NCI-H2107 treated with DMSO at 0.1 percent for 48 hours (cell line): Measurements from ENCODE around the gene EP400.

Experiments used
- DNase-seq: peaks from one replicate; lab custom pipeline; 2025; ENCODE audit not compliant: unreplicated experiment; lab: John Stamatoyannopoulos, UW

The EP400 gene

DNA sequence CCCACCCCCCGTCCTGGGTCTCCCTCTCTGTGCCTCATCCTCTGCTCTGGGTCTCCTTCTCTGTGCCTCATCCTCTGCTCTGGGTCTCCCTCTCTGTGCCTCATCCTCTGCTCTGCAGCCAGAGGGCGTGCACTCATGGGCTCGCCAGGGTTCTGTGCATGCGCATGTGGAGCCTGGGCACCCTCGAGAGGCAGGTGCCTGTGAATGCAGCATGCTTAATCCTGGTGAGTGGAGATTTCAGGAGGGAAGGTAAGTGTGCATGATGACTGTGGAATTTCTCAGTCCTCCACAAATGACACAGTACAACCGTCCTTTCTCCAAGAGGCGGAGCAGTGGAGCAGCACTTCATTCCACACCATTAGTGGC lies 65.2 kb downstream of the EP400 start:
- DNase-seq: no peak

DNA sequence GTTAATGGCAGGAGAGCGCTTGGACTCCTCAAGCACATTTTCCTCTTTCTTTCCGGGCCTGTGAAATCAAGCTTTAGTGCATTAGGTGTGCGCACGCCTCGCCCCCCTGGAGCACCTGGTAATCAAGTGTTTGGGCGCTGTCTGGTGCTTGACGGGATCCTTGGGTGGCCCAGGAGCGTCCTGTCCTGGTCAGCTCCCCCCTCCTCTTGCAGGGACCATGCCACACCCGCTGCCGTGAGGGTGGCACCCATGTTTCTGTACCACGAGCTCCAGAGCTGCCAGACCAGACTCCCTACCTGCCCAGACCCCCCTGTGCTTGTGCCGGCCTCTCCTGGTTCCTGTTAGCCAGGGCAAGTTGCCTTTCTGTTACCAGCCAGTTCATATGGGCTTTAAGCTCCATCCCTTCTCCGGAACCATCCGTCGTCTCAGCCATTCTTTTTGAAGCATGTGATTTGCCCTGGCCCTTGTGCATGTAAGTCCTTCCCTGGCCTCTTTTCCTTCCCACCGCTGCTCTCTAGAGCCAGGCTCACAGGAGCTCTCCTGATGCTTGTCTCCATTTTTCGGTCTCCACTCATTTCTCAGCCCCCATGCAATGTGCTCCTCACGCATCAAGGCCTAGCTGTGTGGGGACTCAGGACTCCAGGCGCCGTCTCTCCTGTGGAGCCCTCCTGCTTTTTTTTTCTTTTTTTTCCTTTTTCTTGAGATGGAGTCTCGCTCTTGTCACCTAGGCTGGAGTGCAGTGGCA lies 66.1 kb downstream of the EP400 start:
- no peak for DNase-seq

DNA sequence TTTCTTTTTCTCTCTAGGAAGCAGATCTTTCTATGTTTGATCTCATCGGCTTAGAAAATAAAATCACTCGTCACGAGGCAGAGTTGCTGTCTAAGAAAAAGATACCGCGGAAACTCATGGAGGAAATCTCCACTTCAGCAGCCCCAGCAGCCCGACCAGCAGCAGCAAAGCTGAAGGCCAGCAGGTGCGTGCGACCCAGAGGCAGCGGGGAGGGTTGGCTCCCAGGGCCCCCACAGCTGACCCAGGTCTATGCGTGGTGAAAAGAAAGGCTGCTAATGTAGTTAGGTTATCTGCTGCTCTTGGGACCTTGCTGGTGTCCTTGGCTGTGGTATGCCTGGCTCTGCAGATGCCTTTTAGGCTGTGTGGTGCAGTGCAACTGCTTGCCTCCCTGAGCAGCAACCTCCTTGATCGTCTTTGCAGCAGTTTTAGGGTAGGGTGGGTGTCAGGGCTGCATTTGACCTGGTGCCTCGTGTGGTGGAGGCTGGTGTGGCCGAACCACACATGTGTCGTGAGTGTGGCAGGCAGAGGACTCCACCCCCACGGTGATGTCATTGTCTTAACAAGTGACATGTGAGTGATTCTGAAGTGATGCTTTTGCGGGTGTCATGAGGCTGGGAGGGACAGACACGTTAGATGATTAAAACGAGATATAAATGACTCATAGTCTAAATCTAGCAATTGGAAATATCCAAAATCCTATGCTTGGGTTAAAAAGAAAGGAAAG lies 68.6 kb downstream of the EP400 start:
- no peak for DNase-seq

DNA sequence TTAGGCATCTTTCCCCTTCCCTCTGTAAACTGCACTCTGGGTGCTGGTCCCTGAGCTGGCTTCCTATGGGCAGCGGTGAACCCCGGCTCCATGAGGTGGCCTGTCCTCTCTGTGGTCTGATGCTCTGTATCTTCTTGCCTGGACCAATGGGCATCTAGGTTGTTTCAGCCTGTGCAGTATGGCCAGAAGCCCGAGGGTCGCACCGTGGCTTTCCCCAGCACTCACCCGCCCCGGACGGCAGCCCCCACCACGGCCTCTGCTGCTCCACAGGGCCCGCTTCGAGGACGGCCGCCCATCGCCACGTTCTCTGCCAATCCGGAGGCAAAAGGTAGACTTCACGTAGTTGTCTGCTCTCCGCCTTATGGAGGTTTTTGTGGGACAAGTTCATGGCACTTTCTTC lies 70.1 kb downstream of the EP400 start:
- no peak for DNase-seq

DNA sequence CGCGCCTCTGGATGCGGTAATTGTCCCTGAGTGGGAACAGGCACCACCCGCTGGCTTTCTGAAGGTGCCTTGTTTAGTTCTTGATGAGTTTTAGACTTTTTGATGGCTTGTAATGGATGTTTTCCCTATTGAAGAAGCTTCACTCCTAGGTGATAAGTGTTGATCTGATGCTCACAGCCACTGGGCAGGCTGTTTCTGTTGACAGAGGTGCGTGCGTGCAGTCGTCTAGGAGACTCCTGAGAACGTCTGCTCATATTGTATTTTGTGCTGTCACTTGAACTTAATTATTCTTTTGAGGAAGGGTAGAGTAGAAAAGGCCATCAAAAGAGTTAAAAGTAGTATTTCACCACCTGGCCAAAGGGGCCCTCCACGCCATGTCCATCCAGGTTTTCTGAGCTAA lies 70.5 kb downstream of the EP400 start:
- no peak for DNase-seq

DNA sequence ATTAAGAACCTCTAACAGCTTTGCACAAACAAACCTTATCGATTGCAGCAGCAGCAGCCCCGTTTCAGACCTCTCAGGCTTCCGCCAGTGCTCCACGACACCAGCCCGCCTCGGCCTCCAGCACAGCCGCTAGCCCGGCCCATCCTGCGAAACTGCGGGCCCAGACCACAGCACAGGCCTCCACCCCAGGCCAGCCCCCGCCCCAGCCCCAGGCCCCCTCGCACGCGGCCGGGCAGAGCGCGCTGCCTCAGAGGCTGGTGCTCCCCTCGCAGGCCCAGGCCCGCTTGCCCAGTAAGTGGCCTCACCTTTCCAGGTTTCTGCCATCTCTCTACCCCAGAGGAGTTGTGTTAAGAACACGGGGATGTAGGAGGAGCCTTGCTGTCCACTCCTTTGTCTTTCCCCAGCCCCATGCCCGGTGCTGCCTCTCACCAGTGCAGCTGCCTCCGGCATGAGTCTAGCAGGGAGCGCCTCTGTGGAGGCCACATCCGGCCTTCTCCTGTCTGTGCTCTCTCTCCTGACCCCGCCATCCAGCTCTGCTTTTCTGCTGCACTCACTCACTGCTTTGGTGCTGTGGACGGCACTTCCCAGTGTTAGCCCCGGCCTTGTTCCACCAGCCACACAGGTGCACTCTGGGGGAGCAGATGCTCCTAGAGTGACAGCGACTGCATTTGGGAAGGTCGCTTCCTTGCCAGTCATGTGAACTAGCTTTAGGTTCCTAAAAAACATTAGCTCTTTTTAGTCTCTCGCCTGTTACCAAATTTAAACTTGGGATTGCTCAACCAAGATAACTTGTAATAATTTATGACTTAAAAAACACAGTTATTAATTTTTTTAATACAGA lies 71.5 kb downstream of the EP400 start:
- DNase-seq: no peak

DNA sequence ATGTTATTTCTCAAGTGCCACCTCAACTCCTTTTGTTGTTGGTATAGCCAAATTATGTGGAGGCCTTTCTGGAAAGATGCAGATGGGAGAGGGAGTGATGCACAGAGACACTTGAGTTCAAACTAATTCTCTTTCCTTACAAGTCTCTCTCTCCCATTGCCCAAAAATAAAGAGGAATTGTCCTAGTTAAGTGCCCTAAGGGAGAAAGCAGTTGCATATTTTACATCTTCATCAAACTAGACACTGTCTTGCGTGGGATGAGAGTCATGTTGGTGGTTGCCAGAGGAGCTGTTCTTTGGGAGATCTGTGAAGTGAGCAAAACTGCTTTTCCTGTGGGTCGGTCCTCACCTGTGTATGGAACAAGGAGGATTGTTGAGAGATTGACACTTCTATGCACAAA lies 72.2 kb downstream of the EP400 start:
- no peak for DNase-seq

DNA sequence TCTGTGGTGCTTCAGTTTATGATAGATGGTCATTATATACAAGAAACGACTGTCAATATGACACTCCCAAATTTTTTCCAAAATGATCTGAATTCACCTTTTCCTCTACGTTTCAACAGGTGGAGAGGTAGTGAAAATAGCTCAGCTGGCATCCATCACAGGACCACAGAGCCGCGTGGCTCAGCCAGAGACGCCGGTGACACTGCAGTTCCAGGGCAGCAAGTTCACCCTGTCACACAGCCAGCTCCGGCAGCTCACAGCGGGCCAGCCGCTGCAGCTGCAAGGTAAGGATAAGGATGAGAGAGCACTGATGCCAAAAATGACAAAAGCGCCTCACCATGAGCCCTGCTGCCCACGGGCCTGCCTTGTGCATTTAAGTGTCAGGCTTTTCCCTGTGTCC lies 73.9 kb downstream of the EP400 start:
- no peak for DNase-seq

DNA sequence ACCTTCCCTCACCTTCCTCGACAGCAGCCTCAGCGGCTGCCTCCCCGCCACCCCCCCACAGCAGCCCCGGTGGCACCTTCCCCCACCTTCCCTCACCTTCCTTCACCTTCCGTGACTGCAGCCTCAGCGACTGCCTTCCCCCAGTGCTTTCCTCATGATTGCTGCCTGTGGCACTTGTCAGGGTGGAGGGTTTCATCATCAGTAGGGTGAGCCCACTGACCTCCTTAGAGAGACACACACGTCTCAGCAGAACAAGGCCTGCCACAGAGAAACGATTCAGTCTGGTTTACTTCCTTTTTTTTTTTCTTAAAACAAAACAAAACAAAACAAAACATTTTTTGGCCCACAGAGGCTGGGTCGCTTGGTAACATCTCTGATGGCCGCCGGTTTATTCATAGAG lies 75.0 kb downstream of the EP400 start:
- DNase-seq: no peak

DNA sequence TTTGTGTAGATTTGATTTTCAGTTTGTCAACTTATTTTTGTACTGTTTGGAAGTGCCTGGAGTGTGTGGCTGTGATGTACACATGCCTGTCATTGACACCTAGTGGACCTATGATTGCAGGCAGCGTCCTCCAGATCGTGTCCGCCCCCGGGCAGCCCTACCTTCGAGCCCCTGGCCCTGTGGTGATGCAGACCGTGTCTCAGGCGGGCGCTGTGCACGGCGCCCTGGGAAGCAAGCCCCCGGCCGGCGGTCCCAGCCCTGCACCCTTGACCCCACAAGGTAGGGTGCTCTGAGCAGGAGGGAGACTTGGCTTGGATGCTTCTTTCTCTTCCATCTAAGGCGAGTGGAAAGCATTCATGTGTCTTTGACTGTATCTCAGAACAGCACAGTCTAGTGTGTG lies 75.8 kb downstream of the EP400 start:
- DNase-seq: no peak

DNA sequence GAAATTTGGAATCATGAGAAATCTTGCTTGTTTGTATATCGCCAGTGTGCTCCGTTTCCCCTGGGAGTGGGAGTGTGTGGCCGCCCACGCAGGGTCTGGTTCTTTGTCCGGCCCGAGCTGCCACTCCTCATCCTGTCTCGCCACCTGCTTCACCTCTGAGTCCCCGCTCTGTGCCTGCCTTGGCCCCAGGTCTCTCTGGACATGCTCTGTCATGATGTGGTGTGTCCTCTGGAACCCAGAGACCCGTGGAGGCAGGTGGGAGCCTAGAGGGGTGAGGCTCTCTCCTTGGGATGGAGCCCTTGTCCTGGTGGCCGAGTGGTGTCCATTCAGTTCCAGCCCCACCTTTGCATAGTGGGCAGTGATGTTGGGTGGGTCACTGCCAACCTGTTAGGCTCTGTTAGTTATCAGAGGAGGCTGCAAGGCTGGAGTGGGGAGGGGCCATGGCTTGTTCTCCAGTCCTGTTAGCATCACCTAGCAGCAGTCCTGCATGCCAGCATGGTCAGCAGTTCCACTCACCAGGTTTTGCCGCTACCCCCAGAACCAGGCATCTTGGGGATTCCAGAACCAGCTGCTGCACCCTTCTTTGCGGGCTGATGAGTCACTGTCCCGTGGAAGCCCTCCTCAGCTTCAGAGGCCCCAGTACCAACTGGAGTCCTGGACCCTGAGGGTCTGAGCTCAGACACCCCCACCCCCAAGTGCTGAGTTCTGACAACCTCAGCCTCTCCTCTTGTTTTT lies 76.5 kb downstream of the EP400 start:
- DNase-seq: no peak

DNA sequence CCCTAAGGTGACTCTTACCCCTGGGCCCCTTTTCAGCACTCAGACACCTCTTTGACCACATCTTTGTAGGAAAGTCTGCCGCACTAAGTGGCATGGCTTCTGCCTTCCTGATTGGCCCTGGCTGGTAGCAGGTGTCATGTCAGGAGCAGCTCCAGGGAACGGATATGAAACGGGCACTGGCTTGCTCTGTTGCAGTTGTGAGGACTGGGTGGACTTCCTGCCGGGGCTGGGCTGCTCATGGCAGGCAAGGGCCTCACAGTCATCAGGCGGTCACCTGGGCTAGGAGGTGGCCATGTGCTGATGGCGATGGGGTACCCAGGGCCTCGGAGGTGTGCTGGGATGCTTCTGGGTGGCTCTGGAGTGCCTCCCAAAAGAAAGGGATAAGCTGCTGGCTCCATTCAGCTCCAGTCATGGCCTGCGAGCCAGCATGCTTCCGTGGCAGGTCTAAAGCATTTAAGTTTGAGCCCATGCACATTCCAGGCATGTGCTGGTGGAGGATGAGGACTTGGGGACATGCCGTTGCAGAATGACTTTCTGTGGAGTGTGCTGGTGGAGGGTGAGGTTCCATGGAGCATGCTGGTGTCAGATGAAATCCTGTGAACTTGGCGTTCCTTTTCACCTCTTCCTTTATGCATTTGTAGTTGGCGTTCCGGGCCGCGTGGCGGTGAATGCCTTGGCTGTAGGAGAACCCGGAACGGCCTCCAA lies 77.2 kb downstream of the EP400 start:
- no peak for DNase-seq

DNA sequence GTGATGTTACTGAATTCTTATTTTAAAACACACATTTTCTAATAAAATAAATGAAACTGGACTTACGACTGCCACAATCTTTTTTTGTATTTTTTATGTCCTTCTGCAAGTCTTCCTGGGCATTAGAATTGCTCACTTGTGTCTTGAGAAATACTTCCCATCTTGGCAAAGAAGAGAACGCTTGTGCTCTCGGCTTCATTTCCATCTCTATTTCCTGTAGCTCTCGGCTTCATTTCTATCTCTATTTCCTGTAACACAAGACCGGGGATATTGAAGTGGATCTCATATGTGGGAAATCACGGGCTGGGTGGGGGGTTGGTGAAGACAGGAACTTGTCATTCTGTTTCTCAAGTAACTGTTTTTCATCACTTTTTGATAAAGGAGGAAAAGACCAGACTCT lies 77.9 kb downstream of the EP400 start:
- no peak for DNase-seq

DNA sequence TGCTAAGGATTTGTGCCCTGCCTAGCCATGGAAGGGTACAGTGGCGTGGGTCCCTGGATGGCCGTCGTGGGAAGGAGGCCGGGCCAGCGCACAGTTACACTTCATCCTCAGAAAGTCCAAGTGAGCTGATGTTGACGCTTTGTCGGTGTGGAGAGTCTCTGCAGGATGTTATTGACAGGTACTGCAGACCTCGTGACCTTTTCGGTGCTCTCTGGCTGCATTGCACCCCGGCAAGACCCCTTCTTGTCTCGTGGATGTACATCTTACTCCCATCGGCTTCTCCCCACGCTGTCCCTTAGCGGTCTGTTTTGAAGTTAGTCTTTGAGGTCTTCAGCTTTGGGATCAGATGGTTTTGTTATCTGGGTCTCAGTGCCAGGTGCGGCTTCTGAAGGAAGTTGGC lies 78.4 kb downstream of the EP400 start:
- DNase-seq: no peak

DNA sequence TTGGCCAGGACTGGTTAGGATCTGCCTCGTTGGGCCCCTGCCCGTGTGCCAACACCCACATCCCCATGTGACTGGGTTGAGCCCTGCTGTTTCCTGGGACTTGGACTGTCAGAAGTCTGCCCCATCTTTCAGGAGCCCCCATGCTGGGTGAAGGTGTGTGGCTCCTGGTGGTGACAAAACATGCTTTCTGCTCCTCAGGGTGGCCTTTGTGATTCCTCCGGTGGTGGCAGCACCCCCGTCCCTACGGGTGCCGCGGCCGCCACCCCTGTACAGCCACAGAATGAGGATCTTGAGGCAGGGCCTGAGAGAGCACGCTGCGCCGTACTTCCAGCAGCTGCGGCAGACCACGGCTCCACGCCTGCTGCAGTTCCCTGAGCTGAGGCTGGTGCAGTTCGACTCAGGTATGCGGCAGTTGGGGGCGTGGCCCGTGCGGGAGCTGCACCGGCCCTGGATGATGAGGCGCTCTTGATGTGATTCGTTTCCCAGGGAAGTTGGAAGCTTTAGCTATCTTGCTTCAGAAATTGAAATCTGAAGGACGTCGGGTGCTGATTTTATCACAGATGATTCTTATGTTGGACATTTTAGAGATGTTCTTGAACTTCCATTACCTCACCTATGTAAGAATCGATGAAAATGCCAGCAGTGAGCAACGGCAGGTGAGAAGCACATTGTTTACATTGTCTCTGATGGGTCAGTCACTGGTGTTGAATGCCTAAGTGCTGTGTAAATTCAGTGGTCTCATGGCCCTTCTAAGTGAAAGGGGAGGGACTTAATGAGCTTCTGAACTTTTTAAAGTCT lies 80.0 kb downstream of the EP400 start:
- no peak for DNase-seq

DNA sequence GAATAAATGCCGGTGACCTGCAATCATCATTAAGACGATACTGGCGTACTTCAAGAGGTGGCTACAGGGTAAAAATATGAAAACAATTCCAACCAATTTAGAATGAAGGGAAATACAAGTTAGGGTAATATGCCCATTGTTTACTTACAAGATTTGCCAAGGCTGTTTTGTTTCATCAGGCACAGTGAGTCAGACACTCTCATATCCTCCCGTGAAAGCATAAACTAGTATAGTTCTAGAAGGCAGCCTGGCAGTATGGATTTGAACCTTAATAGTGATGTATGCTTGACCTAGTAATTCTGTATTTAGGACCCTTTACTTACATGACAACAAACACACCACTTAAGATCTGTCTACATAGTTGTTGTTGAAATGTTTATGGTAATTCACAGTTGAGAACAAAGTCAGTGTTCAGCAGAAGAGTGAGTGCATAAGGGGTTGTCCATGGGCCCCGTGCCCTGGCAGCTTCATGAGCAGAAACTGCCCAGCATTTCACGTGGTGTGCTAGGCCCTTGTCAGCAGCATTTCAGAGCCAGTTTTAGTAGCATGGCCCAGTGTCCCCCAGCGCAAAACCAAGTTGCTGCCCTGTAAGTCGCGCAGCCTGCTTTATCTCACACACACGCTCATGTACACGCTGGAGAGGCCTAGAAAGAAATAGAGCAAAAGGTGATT lies 80.8 kb downstream of the EP400 start:
- no peak for DNase-seq

DNA sequence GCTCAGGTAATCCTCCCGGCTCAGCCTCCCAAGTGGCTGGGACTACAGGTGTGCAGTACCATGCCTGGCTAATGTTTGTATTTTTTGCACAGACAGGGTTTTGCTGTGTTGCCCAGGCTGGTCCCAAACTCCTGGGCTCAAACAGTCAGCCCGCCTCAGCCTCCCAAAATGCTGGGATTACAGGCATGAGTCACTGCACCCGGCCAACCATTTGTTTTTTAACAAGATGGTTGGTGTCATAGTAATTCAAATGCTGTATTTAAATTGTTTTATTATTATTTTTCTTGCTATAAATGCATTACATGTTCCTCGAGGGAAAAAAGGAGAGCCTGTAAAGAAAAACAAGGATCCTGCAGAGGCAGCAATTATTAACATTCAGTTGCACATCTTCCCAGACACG lies 83.9 kb downstream of the EP400 start:
- no peak for DNase-seq

DNA sequence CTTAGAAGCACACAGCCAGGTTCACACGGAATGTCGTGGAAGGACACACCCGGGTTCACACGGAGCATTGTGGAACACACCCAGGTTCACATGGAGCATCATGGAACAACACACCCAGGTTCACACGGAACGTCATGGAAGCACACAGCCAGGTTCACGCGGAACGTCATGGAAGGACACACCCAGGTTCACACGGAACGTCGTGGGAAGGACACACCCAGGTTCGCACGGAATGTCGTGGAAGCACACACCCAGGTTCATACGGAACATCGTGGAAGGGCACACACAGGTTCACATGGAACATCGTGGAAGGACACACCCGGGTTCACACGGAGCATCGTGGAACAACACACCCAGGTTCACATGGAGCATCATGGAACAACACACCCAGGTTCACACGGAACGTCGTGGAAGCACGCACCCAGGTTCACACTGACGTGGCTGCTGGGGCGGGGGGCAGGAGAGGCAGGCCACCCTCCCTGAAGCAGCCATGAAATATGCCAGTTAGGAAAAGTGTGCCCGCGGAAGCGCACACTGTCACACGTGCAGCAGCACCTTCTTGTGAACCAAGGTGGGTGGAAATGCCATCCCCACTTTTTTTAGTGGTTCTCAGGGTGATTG lies 86.4 kb downstream of the EP400 start:
- DNase-seq: no peak
